ENCODE measurements around the gene FAM186B.

Gene FAM186B

GRCh38 chr12:49649892-49650291 is 44.5 kb upstream of the FAM186B start:
- Histone ChIP-seq H3K36me3 (ENCODE audit: insufficient read depth, low read length) (no peaks in the 10 kb centered on the region), H3K4me3 (ENCODE audit: low read depth, low read length, poor library complexity, severe bottlenecking) (no peak overlapping the region), H3K79me2 (ENCODE audit: insufficient read depth, low read length) (no peaks in the 10 kb centered on the region), H3K9me3 (ENCODE audit: low read length) (no peaks in the 10 kb centered on the region), H3K4me1 (ENCODE audit: insufficient read depth, low read length, severe bottlenecking) (no peaks in the 10 kb centered on the region), H2AFZ (ENCODE audit: low read length) (no peak overlapping the region), H3K27ac (ENCODE audit: low read depth, low read length, poor library complexity, severe bottlenecking) (no peak overlapping the region), H3F3A (ENCODE audit: insufficient read depth, low read length) (no peaks in the 10 kb centered on the region), H3K9ac (ENCODE audit: low read length) (no peak overlapping the region), H3K4me2 (ENCODE audit: low read length) (no peak overlapping the region), H3K27me3 (ENCODE audit: insufficient read depth, low read length) (no peaks in the 10 kb centered on the region), H3K9me2 (ENCODE audit: low read depth, low read length) (no peaks in the 10 kb centered on the region), H4K20me1 (ENCODE audit: insufficient read depth, low read length) (no peaks in the 10 kb centered on the region)
- TF ChIP-seq EZH2 (IDR thresholded peaks at IDR 0.05; ENCODE audit: borderline replicate concordance, low read length) (no peak), CTCF (IDR thresholded peaks at IDR 0.05; ENCODE audit: low read length) (no peak)

- Histone ChIP-seq H3K9ac (ENCODE audit: low read length) (no peak overlapping the region), H3K4me1 (ENCODE audit: insufficient read depth, low read length, severe bottlenecking) (no peaks in the 10 kb centered on the region), H3K79me2 (ENCODE audit: insufficient read depth, low read length) (no peaks in the 10 kb centered on the region), H3K9me2 (ENCODE audit: low read depth, low read length) (no peaks in the 10 kb centered on the region), H3K4me2 (ENCODE audit: low read length) (no peak overlapping the region), H3K4me3 (ENCODE audit: low read depth, low read length, poor library complexity, severe bottlenecking) (no peak overlapping the region), H3K27ac (ENCODE audit: low read depth, low read length, poor library complexity, severe bottlenecking) (no peak overlapping the region), H2AFZ (ENCODE audit: low read length) (no peak overlapping the region), H3K9me3 (ENCODE audit: low read length) (no peaks in the 10 kb centered on the region), H3K27me3 (ENCODE audit: insufficient read depth, low read length) (no peaks in the 10 kb centered on the region), H3F3A (ENCODE audit: insufficient read depth, low read length) (no peaks in the 10 kb centered on the region), H4K20me1 (ENCODE audit: insufficient read depth, low read length) (no peaks in the 10 kb centered on the region), H3K36me3 (ENCODE audit: insufficient read depth, low read length) (no peaks in the 10 kb centered on the region)
- no peak for TF ChIP-seq CTCF (IDR thresholded peaks at IDR 0.05; ENCODE audit: low read length)
- TF ChIP-seq EZH2 (IDR thresholded peaks at IDR 0.05; ENCODE audit: borderline replicate concordance, low read length), result no peak
These were observed 44.0 kb upstream of the FAM186B start for GRCh38 chr12:49649445-49649844.

GRCh38 chr12:49648712-49649003 is 43.2 kb upstream of the FAM186B start:
- Histone ChIP-seq H4K20me1 (ENCODE audit: insufficient read depth, low read length) (no peaks in the 10 kb centered on the region), H3K4me2 (ENCODE audit: low read length) (no peak overlapping the region), H3K9me3 (ENCODE audit: low read length) (no peaks in the 10 kb centered on the region), H3K9ac (ENCODE audit: low read length) (no peak overlapping the region), H3K36me3 (ENCODE audit: insufficient read depth, low read length) (no peaks in the 10 kb centered on the region), H3K4me3 (ENCODE audit: low read depth, low read length, poor library complexity, severe bottlenecking) (no peak overlapping the region), H3K9me2 (ENCODE audit: low read depth, low read length) (no peaks in the 10 kb centered on the region), H3K27ac (ENCODE audit: low read depth, low read length, poor library complexity, severe bottlenecking) (no peak overlapping the region), H3K27me3 (ENCODE audit: insufficient read depth, low read length) (no peaks in the 10 kb centered on the region), H3K79me2 (ENCODE audit: insufficient read depth, low read length) (no peaks in the 10 kb centered on the region), H3K4me1 (ENCODE audit: insufficient read depth, low read length, severe bottlenecking) (no peaks in the 10 kb centered on the region), H3F3A (ENCODE audit: insufficient read depth, low read length) (no peaks in the 10 kb centered on the region), H2AFZ (ENCODE audit: low read length) (no peak overlapping the region)
- TF ChIP-seq EZH2 (IDR thresholded peaks at IDR 0.05; ENCODE audit: borderline replicate concordance, low read length), result no peak
- no peak for TF ChIP-seq CTCF (IDR thresholded peaks at IDR 0.05; ENCODE audit: low read length)
